Measurements from ENCODE around the gene KRTAP29-1.

DNA sequence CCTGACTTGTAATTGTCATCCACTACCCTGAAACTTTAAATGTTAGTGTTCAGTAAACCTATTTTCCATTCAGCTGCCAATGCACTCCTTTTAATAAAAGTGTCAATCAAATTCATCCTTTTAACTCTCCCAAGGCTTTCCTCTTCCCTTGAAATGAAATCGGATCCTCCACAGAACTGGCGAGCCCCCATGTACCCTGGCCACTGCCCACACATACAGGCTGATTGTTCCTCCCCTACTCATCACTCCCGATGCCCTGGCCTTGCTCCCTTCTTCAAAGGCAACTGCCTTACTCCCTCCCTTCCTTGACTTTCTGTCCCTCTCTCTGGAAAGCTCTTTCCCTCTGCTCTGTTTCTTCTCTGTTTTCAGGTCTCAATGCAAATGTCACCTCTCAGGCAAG lies 40.4 kb upstream of the KRTAP29-1 start:
- TF ChIP-seq, protein P1, sequence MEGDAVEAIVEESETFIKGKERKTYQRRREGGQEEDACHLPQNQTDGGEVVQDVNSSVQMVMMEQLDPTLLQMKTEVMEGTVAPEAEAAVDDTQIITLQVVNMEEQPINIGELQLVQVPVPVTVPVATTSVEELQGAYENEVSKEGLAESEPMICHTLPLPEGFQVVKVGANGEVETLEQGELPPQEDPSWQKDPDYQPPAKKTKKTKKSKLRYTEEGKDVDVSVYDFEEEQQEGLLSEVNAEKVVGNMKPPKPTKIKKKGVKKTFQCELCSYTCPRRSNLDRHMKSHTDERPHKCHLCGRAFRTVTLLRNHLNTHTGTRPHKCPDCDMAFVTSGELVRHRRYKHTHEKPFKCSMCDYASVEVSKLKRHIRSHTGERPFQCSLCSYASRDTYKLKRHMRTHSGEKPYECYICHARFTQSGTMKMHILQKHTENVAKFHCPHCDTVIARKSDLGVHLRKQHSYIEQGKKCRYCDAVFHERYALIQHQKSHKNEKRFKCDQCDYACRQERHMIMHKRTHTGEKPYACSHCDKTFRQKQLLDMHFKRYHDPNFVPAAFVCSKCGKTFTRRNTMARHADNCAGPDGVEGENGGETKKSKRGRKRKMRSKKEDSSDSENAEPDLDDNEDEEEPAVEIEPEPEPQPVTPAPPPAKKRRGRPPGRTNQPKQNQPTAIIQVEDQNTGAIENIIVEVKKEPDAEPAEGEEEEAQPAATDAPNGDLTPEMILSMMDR (tag by site-specific recombination; IDR thresholded peaks at IDR 0.05): no peak
- TF ChIP-seq ZNF184 (tag by site-specific recombination; IDR thresholded peaks at IDR 0.05) (no peak), ZNF221 (tag by site-specific recombination; IDR thresholded peaks at IDR 0.05; ENCODE audit: borderline replicate concordance) (no peak), ZFP3 (tag by site-specific recombination; IDR thresholded peaks at IDR 0.05; ENCODE audit: low read depth) (no peak), ZNF274 (IDR thresholded peaks at IDR 0.05; ENCODE audit: low read length) (no peak), ZNF274 (tag by site-specific recombination; IDR thresholded peaks at IDR 0.05; ENCODE audit: borderline replicate concordance) (no peak), ZBTB48 (tag by site-specific recombination; IDR thresholded peaks at IDR 0.05) (no peak), ZNF404 (tag by site-specific recombination; IDR thresholded peaks at IDR 0.05) (no peak), ZNF175 (tag by site-specific recombination; IDR thresholded peaks at IDR 0.05) (no peak), YY1 (tag by site-specific recombination; IDR thresholded peaks at IDR 0.05) (no peak), ZNF561 (tag by site-specific recombination; IDR thresholded peaks at IDR 0.05; ENCODE audit: borderline replicate concordance) (no peak)
- TF ChIP-seq, protein P2, sequence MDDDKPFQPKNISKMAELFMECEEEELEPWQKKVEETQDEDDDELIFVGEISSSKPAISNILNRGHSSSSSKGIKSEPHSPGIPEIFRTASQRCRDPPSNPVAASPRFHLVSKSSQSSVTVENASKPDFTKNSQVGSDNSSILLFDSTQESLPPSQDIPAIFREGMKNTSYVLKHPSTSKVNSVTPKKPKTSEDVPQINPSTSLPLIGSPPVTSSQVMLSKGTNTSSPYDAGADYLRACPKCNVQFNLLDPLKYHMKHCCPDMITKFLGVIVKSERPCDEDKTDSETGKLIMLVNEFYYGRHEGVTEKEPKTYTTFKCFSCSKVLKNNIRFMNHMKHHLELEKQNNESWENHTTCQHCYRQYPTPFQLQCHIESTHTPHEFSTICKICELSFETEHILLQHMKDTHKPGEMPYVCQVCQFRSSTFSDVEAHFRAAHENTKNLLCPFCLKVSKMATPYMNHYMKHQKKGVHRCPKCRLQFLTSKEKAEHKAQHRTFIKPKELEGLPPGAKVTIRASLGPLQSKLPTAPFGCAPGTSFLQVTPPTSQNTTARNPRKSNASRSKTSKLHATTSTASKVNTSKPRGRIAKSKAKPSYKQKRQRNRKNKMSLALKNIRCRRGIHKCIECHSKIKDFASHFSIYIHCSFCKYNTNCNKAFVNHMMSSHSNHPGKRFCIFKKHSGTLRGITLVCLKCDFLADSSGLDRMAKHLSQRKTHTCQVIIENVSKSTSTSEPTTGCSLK (tag by site-specific recombination; IDR thresholded peaks at IDR 0.05): no peak
- TF ChIP-seq, protein P3, sequence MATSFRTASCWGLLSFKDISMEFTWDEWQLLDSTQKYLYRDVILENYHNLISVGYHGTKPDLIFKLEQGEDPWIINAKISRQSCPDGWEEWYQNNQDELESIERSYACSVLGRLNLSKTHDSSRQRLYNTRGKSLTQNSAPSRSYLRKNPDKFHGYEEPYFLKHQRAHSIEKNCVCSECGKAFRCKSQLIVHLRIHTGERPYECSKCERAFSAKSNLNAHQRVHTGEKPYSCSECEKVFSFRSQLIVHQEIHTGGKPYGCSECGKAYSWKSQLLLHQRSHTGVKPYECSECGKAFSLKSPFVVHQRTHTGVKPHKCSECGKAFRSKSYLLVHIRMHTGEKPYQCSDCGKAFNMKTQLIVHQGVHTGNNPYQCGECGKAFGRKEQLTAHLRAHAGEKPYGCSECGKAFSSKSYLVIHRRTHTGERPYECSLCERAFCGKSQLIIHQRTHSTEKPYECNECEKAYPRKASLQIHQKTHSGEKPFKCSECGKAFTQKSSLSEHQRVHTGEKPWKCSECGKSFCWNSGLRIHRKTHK (tag by site-specific recombination; IDR thresholded peaks at IDR 0.05): no peak
- TF ChIP-seq, protein P4, sequence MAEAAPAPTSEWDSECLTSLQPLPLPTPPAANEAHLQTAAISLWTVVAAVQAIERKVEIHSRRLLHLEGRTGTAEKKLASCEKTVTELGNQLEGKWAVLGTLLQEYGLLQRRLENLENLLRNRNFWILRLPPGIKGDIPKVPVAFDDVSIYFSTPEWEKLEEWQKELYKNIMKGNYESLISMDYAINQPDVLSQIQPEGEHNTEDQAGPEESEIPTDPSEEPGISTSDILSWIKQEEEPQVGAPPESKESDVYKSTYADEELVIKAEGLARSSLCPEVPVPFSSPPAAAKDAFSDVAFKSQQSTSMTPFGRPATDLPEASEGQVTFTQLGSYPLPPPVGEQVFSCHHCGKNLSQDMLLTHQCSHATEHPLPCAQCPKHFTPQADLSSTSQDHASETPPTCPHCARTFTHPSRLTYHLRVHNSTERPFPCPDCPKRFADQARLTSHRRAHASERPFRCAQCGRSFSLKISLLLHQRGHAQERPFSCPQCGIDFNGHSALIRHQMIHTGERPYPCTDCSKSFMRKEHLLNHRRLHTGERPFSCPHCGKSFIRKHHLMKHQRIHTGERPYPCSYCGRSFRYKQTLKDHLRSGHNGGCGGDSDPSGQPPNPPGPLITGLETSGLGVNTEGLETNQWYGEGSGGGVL (tag by site-specific recombination; IDR thresholded peaks at IDR 0.05): no peak
- TF ChIP-seq, protein P5, sequence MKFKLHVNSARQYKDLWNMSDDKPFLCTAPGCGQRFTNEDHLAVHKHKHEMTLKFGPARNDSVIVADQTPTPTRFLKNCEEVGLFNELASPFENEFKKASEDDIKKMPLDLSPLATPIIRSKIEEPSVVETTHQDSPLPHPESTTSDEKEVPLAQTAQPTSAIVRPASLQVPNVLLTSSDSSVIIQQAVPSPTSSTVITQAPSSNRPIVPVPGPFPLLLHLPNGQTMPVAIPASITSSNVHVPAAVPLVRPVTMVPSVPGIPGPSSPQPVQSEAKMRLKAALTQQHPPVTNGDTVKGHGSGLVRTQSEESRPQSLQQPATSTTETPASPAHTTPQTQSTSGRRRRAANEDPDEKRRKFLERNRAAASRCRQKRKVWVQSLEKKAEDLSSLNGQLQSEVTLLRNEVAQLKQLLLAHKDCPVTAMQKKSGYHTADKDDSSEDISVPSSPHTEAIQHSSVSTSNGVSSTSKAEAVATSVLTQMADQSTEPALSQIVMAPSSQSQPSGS (tag by site-specific recombination; IDR thresholded peaks at IDR 0.05; ENCODE audit: low read depth): no peak

All from HEK293 (cell line).